Ishikawa (cell line): ENCODE measurements around the gene PPP1R16B.

ENCODE experiments used
- CEBPB ChIP-seq: IDR thresholded peaks from 2 replicates; pipeline ENCODE4 v1.6.1; 2012
- CREB1 ChIP-seq: IDR thresholded peaks from 2 replicates; pipeline ENCODE4 v1.6.1; 2012; ENCODE audit warnings: low read depth
- EGR1 ChIP-seq: IDR thresholded peaks from 2 replicates; pipeline ENCODE4 v1.6.1; 2012
- EP300 ChIP-seq: IDR thresholded peaks from 2 replicates; pipeline ENCODE4 v1.6.1; 2012; ENCODE audit warnings: borderline replicate concordance
- FOXM1 ChIP-seq: IDR thresholded peaks from 2 replicates; pipeline ENCODE4 v1.6.1; 2012; ENCODE audit warnings: low read depth, borderline replicate concordance
- NFIC ChIP-seq: IDR thresholded peaks from 2 replicates; pipeline ENCODE4 v1.6.1; 2012
- RAD21 ChIP-seq: IDR thresholded peaks from 2 replicates; pipeline ENCODE4 v1.6.1; 2012; ENCODE audit warnings: low read depth
- TAF1 ChIP-seq: IDR thresholded peaks from 2 replicates; pipeline ENCODE4 v1.6.1; 2012; ENCODE audit warnings: low read depth, mild to moderate bottlenecking
- TCF12 ChIP-seq: IDR thresholded peaks from 2 replicates; pipeline ENCODE4 v1.6.1; 2012; ENCODE audit warnings: low read depth
- TEAD4 ChIP-seq: IDR thresholded peaks from 2 replicates; pipeline ENCODE4 v1.6.1; 2012
- YY1 ChIP-seq: IDR thresholded peaks from 2 replicates; pipeline ENCODE4 v1.6.1; 2012; ENCODE audit warnings: low read depth
- ZBTB7A ChIP-seq: IDR thresholded peaks from 2 replicates; pipeline ENCODE4 v1.6.1; 2012; ENCODE audit warnings: low read depth
- TF ChIP-seq, protein P1 (sequence below): IDR thresholded peaks from 2 replicates; pipeline ENCODE4 v1.6.1; 2012; ENCODE audit warnings: low read depth, mild to moderate bottlenecking
- TF ChIP-seq, protein P2 (sequence below): IDR thresholded peaks from 2 replicates; pipeline ENCODE4 v1.6.1; 2012
- TF ChIP-seq, protein P3 (sequence below): IDR thresholded peaks from 2 replicates; pipeline ENCODE4 v1.6.1; 2012

The PPP1R16B gene

DNA sequence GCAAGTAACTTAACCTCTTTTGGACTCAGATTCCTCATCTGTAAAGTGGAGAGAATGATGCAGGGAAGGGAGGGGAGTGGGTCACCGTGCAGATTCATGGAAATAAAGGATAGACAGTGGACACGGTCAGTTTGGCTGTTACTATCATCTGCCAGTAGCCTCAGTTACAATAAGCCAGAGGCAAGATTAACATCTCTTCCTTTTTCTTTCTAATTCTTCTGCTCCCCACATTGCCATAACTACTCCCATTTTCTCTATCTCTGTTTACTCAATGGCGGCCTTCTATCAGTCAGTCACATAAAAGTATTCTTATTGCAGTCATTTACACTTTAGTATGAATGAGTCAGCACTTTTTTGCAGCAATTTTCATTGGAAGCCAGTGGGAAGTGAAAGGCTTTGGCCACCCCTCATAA is 49.2 kb downstream of the PPP1R16B start:
- TF ChIP-seq TEAD4 (no peak), TCF12 (no peak), EP300 (no peak), FOXM1 (no peak), NFIC (no peak), CEBPB (no peak), ZBTB7A (no peak), RAD21 (no peak)
- TF ChIP-seq, protein P1, sequence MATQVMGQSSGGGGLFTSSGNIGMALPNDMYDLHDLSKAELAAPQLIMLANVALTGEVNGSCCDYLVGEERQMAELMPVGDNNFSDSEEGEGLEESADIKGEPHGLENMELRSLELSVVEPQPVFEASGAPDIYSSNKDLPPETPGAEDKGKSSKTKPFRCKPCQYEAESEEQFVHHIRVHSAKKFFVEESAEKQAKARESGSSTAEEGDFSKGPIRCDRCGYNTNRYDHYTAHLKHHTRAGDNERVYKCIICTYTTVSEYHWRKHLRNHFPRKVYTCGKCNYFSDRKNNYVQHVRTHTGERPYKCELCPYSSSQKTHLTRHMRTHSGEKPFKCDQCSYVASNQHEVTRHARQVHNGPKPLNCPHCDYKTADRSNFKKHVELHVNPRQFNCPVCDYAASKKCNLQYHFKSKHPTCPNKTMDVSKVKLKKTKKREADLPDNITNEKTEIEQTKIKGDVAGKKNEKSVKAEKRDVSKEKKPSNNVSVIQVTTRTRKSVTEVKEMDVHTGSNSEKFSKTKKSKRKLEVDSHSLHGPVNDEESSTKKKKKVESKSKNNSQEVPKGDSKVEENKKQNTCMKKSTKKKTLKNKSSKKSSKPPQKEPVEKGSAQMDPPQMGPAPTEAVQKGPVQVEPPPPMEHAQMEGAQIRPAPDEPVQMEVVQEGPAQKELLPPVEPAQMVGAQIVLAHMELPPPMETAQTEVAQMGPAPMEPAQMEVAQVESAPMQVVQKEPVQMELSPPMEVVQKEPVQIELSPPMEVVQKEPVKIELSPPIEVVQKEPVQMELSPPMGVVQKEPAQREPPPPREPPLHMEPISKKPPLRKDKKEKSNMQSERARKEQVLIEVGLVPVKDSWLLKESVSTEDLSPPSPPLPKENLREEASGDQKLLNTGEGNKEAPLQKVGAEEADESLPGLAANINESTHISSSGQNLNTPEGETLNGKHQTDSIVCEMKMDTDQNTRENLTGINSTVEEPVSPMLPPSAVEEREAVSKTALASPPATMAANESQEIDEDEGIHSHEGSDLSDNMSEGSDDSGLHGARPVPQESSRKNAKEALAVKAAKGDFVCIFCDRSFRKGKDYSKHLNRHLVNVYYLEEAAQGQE: no peak

DNA sequence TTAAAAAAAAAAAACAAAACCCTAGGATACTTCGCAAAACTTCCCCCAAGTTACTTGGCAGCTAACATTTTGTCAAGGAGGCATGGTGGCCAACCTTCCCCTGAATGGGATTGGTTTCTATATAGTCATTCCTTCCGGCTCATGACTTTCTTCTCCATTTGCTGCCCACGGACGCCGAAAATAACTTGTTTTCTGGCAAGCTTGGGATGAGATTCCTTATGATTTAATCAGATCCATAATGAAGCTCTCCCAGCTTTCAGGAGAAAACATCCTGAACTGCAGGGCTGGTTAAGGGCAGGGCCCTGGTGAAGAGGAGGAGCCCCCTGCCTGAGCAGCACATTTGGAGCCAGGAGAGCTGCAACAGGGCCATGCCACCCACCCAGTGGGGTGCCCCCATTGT is 49.9 kb downstream of the PPP1R16B start:
- TF ChIP-seq CREB1: no peak
- no peak for TF ChIP-seq CEBPB
- TF ChIP-seq NFIC: no peak
- no peak for TF ChIP-seq EGR1
- TF ChIP-seq YY1: no peak
- TF ChIP-seq, protein P2, sequence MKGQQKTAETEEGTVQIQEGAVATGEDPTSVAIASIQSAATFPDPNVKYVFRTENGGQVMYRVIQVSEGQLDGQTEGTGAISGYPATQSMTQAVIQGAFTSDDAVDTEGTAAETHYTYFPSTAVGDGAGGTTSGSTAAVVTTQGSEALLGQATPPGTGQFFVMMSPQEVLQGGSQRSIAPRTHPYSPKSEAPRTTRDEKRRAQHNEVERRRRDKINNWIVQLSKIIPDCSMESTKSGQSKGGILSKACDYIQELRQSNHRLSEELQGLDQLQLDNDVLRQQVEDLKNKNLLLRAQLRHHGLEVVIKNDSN: no peak
- TF ChIP-seq TEAD4: no peak
- no peak for TF ChIP-seq RAD21

DNA sequence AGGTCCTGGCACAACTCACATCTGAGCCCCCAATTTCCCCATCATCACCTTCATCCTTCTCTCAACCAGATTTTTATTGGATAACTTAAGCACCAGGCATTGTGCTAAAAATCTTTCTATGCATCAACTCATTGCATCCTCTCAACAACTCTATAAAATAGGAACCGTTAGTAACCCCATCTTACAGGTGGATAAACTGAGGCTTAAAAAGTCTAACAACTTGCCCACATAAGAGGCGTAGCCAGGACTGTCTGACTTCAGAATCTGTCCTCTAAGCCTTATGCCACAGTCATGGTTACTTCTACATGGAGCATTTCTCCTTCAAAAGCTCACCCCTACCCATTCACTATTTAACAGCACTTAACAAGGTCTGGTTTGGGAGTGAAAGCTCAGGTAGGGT is 51.1 kb downstream of the PPP1R16B start:
- TF ChIP-seq NFIC: no peak
- TF ChIP-seq TAF1: no peak
- no peak for TF ChIP-seq YY1
- no peak for TF ChIP-seq CEBPB
- TF ChIP-seq ZBTB7A: no peak
- TF ChIP-seq, protein P3, sequence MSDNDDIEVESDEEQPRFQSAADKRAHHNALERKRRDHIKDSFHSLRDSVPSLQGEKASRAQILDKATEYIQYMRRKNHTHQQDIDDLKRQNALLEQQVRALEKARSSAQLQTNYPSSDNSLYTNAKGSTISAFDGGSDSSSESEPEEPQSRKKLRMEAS: no peak

DNA sequence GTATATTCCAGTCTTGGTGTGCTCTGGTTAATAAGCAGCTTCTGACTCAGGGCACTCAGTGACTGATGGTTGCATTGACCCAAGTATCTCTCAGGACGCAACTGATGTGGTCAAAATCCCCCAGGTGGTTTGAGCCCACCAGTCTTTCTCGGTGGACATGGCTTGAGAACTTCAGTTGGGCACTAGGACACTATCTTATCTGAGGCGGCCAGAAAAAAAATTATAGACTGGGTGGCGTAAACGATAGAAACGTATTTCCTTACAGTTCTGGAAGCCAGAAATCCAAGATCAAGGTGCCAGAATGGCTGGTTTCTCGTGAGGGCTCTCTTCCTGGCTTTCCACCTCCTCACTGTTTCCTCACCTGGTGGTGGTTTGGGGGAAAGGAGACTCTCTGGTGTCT is 52.2 kb downstream of the PPP1R16B start:
- TF ChIP-seq TAF1 (no peak), TEAD4 (no peak), FOXM1 (no peak), ZBTB7A (no peak), CEBPB (no peak), EP300 (no peak), TCF12 (no peak), RAD21 (no peak), YY1 (no peak), NFIC (no peak), EGR1 (no peak), CREB1 (no peak)
- TF ChIP-seq, protein P1: no peak
- TF ChIP-seq, protein P2: no peak
- TF ChIP-seq, protein P3: no peak

DNA sequence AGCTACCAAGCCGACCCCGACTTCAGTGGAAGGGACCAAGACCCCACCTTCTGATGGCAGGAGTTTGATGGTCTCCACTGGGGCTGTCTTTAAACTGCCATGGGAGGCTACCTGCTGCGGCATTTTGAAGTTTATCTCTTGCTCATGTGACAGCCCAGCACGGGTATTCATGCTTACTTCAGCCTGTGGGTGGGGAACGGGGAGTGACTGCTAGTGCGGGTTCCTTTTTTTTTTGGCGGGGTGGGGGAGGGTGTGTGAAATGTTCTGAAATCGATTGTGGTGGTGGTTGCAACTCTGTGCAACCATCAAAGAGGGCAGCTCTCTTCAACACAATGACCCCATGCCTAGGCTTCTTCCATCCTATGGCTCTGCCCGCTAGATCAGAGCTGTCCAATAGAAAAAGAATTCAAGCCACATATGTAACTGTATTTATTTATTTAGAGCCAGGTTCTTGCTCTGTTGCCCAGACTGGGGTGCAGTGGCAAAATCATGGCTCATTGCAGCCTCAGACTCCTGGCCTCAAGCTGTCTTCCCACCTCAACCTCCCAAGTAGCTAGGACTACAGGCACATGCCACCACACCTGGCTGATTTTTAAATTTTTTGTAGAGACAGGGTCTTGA is 53.7 kb downstream of the PPP1R16B start:
- no peak for TF ChIP-seq FOXM1
- no peak for TF ChIP-seq EP300
- TF ChIP-seq, protein P3: no peak
- TF ChIP-seq CEBPB: no peak

DNA sequence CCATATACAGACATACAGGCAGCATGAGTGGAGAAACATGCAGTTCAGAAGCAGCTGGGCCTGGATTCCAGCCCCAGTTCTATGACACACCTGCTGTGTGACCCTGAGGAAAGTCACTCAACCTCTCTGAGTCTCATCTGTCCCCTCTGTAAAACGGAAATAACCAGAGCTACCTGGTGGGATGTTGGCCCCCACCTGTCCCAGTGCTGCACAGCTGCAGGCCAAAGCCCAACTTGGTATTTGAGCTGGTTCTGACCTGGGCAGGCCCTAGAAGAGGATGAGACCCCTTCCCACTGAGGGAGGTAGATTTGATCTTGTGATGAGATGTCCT is 55.5 kb downstream of the PPP1R16B start:
- TF ChIP-seq NFIC (no peak), ZBTB7A (no peak), FOXM1 (no peak), CREB1 (no peak), CEBPB (no peak), YY1 (no peak), TCF12 (no peak), TEAD4 (no peak), EP300 (no peak), RAD21 (no peak), TAF1 (no peak), EGR1 (no peak)
- TF ChIP-seq, protein P1: no peak
- TF ChIP-seq, protein P2: no peak
- TF ChIP-seq, protein P3: no peak
